Posterior vena cava (tissue), 2 donors: ENCODE results near the gene EMX2. TPM values are rescaled to one million over a fixed set of nuclear protein-coding genes. Genes with fewer than 3 reads are reported as not detected.
"Not testable (repeated sequence)": the region's sequence is repeated elsewhere in the genome, so short reads cannot be mapped to it uniquely, and the experiment has no call there.

Experiments used
- DNase-seq: peaks from one replicate; pipeline ENCODE4 v3.0.0-alpha.2; 2020; ENCODE audit warnings: low spot score
- intact Hi-C, 2 donors: fragments of 100-400 bp; cut with DNase I; formaldehyde crosslinking; loops; one replicate each; pipeline versions ENCODE4 v1.14.1 to v1.14.2; 2022 to 2023
- total RNA-seq, 2 donors: library from RNA; stranded (reverse); fragmentation: NEBNext Ultra II Directional; extraction: Animal tissue kit (Norgen Biotek cat#: 25700); gene quantifications; one replicate each; pipeline ENCODE4 v1.2.1, GENCODE V29; 2021
- donor health status: DM: yes; HTN: yes; CAD: no.
- donor health status: DM: yes; HTN: yes; CAD: no.

EMX2 gene
- total RNA-seq, 2 donors from 2014 or later: 2.5 to 3.6 TPM

DNA sequence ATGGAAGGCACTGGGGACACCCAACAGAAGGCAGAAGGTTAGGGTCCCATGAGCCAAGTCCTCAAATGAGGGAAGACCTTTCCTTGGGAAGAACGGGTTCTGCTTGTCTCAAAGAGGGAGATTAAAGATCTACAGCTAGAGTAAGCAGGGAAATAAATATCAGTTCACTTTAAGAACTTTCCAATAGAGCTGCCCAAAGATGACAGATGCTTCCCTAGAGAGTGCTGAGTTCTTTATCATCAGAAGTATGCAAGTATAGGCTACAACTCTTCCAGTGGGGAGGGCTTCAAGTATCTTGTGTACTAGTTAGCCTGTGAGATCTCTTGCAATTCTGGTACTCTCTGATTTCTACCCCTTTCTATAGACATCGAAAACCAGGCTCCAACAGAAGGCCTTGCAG is 39.4 kb downstream of the EMX2 start:
- intact Hi-C loops: no loop called here
- DNase-seq: no peak

DNA sequence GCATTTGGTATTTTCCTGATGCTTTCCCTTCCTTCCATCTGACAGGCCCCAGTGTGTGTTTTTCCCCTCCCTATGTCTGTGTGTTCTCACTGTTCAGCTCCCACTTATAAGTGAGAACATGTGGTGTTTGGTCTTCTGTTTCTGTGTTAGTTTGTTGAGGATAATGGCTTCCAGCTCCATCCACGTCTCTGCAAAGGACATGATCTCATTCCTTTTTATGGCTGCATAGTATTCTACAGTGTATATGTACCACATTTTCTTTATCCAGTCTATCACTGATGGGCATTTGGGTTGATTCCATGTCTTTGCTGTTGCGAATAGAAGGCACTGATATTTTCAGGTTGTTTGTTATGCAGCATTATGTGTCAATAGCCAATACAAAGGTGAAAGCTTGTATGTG is 42.3 kb downstream of the EMX2 start:
- DNase-seq, intact Hi-C loops: not testable (repeated sequence)

DNA sequence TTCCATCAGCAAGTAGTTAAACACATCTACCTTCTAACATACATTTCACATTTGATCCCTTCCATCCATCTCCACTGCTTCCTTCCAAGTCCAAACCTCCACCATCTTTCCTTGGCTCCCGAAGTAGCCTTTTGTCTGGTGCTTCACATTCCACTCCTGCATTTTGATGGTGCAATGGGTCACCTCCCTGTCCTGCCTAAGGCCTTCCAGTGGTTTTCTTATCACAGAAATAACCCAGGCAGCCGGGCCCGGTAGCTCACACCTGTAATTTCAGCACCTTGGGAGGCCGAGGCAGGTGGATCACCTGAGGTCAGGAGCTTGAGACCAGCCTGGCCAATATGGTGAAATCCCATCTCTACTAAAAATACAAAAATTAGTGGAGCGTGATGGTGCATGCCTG is 44.5 kb downstream of the EMX2 start:
- DNase-seq: no peak
- intact Hi-C loops: no loop called here

DNA sequence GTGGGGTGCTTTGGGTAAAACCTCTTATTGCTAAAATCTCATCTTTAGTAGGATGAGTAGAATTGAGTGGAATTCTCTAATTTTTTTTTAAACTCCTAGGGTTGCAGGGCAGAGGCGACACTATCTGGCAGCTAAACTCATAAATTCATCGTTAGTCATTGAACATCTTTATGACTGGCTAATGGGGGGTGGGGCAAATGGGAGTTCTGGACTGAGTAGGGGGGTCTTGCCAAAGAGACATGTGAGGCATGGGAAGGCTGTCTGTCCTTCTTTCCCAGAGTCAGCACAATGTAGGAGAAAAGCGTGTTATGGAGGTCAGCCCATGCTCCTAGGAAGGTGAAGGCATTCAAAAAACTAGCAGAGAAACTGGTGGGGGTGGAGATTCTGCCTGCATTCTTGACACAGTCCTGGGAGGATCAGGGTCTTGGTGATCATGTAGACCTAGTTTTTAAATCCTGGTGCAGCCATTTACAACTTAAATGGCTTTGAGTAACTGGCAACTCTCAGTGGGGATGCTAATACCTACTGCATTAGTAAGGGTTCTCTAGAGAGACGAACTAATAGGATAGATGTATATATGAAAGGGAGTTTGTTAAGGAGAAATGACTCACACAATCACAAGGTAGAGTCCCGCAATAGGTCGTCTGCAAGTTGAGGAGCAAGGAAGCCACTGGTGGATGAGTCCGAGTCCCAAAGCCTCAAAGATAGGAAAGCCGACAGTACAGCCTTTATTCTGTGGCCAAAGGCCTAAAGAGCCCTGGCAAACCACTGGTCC is 47.7 kb downstream of the EMX2 start:
- intact Hi-C loops: no loop called here
- no peak for DNase-seq

DNA sequence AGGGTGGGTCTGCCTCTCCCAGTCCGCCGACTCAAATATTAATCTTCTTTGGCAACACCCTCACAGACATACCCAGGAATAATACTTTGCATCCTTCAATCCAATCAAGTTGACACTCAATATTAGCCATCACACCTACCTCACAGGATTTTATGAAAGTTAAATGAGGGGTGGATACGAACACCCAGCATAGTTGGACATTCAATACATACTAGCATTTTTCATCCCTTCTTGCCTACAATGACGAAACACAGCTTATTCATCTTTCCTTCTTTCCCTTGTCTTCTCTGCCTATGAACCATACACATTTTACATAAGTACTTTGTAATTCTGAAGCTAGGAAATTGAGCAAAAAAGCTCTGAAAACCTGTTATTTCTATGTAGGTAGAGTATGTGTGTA is 48.5 kb downstream of the EMX2 start:
- intact Hi-C loops: no loop called here
- no peak for DNase-seq

DNA sequence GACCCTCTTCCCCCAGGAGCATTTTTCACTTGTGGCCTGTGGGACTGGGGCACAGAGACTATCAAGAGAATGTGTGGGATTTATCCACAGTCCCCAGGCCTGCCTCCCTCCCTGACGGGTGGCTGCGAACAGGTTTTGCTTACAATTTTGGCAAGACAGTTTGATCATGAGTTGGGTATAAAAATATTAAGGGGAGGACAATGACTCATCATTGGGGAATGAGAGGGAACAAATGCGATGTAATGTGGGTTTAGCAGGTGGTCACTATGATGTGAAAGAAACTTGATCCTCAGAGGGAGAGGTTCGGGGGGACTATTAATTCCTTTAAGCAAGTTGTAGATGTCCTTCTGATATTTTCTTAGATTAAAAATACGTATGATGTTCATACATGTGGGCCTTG is 52.2 kb downstream of the EMX2 start:
- intact Hi-C loops: no loop called here

DNA sequence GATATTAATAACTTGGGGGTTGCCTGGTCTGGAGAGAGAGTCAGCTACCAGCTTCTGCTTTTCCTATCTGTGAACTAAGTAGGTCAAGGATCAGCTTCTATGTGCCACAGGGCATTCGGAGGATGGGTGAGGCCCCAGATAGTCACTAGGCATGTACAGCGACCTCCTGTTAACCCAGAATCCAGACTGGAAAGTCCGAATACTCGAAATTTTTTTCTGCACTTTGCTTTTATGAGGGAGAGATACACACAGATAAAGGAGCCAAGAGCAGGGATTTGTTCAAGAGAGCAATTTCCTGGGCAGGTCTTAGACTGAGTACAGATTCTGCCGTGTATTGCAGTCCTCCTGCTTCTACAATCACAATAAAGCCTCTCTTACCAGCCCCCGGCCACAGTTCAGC is 54.2 kb downstream of the EMX2 start:
- intact Hi-C loops: no loop called here
- DNase-seq: no peak

More for the DNA sequence above, 52.2 kb downstream of the EMX2 start:
- no peak for DNase-seq

DNA sequence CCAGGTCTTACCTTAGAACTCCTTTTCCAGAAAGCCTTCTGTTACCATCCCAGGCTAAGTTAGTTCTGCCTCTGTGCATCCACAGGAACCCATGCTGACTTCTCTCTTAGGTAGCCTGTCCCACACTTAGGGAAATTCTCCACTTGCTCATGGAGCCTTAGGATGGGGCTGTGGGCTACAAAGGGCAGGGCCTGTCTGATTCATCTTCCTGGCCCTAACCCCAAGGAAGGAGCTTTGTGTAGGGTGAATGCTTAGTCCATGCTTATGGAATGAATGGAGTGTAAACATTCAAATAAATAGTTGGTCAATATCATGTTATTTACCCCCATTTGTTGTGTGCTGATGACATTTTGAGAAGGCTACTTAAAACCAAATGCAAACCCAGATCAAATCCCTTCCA is 54.7 kb downstream of the EMX2 start:
- DNase-seq: no peak
- intact Hi-C loops: no loop called here

Other genes with a start within 250 kb of the EMX2 start
- 10 to 100 TPM; 29.2 to 35.7 TPM for gene PDZD8, start 167.3 kb upstream of the EMX2 start, total RNA-seq